Measurements from ENCODE around the gene RAPGEF2. TPM values are rescaled to one million over a fixed set of nuclear protein-coding genes. Genes with fewer than 3 reads are reported as not detected.

The RAPGEF2 gene
- total and polyA plus RNA-seq, 2 experiments from 2014 or later, result 10.2 to 63.1 TPM

DNA sequence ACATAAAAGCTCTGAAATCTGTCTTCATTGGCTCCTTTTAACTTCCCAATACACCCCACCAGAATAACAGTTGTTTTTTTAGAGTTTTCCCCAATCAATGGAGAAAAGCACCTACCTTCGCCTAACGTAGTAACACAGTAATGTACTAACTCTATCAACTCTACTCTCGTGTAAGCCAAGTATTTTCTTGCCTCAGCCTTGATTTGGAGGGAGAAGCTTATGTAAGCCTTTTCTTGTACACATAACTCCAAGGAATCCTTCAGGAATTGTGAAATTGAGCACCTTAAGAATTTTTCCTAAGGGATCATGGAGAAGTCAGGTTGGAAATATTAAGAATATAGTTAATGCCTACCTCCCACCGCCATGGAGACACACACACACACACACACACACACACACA lies 181.2 kb downstream of the RAPGEF2 start:
- Histone ChIP-seq H3K27me3 (ENCODE audit: insufficient read depth) (no peaks in the 10 kb centered on the region), H4K20me1 (replicated peaks; ENCODE audit: insufficient read depth) (no peaks in the 10 kb centered on the region), H3K4me1 (ENCODE audit: insufficient read depth) (peaks cover 17% of the 10 kb centered on the region), H3K27ac (ENCODE audit: low read depth) (peak overlapping the region; percentile 23; the same call in 1 of the 2 replicates), H3K79me2 (replicated peaks; ENCODE audit: insufficient read depth) (no peaks in the 10 kb centered on the region), H3K36me3 (ENCODE audit: insufficient read depth) (no peaks in the 10 kb centered on the region), H3K4me3 (no peak overlapping the region), H3K4me2 (0 out of 2 replicates have a peak overlapping the region, but pooled peaks have one; percentile 18), H3K9me2 (ENCODE audit: insufficient read depth) (no peaks in the 10 kb centered on the region; the same call in 1 of the 2 replicates), H2AFZ (no peak overlapping the region), H3F3A (replicated peaks; ENCODE audit: low read depth) (no peaks in the 10 kb centered on the region)
- peaks cover 29% of the 10 kb centered on the region for H3K4me1 Mint-ChIP-seq
- peaks cover 2% of the 10 kb centered on the region for H3K27me3 Mint-ChIP-seq (ENCODE audit: insufficient read depth, low read depth, poor library complexity)
- H3K9me3 Mint-ChIP-seq, result no peaks in the 10 kb centered on the region
- DNase-seq (ENCODE audit: low spot score) (peak; percentile 9), ATAC-seq (peak; percentile 22)
- peak overlapping the region; percentile 75 for H3K27ac Mint-ChIP-seq
- peak overlapping the region; percentile 49 for H3K4me3 Mint-ChIP-seq
- TF ChIP-seq ZNF114 (CRISPR knock-in tag; IDR thresholded peaks at IDR 0.05), result no peak
- TF ChIP-seq POLR2AphosphoS5 (IDR thresholded peaks at IDR 0.05; ENCODE audit: low read depth), result no peak
- TF ChIP-seq EZH2 (IDR thresholded peaks at IDR 0.05; ENCODE audit: low read depth, unreplicated experiment), result no peak
- TF ChIP-seq, protein P1, sequence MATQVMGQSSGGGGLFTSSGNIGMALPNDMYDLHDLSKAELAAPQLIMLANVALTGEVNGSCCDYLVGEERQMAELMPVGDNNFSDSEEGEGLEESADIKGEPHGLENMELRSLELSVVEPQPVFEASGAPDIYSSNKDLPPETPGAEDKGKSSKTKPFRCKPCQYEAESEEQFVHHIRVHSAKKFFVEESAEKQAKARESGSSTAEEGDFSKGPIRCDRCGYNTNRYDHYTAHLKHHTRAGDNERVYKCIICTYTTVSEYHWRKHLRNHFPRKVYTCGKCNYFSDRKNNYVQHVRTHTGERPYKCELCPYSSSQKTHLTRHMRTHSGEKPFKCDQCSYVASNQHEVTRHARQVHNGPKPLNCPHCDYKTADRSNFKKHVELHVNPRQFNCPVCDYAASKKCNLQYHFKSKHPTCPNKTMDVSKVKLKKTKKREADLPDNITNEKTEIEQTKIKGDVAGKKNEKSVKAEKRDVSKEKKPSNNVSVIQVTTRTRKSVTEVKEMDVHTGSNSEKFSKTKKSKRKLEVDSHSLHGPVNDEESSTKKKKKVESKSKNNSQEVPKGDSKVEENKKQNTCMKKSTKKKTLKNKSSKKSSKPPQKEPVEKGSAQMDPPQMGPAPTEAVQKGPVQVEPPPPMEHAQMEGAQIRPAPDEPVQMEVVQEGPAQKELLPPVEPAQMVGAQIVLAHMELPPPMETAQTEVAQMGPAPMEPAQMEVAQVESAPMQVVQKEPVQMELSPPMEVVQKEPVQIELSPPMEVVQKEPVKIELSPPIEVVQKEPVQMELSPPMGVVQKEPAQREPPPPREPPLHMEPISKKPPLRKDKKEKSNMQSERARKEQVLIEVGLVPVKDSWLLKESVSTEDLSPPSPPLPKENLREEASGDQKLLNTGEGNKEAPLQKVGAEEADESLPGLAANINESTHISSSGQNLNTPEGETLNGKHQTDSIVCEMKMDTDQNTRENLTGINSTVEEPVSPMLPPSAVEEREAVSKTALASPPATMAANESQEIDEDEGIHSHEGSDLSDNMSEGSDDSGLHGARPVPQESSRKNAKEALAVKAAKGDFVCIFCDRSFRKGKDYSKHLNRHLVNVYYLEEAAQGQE (IDR thresholded peaks at IDR 0.05; ENCODE audit: unreplicated experiment), result no peak
- TF ChIP-seq, protein P2, sequence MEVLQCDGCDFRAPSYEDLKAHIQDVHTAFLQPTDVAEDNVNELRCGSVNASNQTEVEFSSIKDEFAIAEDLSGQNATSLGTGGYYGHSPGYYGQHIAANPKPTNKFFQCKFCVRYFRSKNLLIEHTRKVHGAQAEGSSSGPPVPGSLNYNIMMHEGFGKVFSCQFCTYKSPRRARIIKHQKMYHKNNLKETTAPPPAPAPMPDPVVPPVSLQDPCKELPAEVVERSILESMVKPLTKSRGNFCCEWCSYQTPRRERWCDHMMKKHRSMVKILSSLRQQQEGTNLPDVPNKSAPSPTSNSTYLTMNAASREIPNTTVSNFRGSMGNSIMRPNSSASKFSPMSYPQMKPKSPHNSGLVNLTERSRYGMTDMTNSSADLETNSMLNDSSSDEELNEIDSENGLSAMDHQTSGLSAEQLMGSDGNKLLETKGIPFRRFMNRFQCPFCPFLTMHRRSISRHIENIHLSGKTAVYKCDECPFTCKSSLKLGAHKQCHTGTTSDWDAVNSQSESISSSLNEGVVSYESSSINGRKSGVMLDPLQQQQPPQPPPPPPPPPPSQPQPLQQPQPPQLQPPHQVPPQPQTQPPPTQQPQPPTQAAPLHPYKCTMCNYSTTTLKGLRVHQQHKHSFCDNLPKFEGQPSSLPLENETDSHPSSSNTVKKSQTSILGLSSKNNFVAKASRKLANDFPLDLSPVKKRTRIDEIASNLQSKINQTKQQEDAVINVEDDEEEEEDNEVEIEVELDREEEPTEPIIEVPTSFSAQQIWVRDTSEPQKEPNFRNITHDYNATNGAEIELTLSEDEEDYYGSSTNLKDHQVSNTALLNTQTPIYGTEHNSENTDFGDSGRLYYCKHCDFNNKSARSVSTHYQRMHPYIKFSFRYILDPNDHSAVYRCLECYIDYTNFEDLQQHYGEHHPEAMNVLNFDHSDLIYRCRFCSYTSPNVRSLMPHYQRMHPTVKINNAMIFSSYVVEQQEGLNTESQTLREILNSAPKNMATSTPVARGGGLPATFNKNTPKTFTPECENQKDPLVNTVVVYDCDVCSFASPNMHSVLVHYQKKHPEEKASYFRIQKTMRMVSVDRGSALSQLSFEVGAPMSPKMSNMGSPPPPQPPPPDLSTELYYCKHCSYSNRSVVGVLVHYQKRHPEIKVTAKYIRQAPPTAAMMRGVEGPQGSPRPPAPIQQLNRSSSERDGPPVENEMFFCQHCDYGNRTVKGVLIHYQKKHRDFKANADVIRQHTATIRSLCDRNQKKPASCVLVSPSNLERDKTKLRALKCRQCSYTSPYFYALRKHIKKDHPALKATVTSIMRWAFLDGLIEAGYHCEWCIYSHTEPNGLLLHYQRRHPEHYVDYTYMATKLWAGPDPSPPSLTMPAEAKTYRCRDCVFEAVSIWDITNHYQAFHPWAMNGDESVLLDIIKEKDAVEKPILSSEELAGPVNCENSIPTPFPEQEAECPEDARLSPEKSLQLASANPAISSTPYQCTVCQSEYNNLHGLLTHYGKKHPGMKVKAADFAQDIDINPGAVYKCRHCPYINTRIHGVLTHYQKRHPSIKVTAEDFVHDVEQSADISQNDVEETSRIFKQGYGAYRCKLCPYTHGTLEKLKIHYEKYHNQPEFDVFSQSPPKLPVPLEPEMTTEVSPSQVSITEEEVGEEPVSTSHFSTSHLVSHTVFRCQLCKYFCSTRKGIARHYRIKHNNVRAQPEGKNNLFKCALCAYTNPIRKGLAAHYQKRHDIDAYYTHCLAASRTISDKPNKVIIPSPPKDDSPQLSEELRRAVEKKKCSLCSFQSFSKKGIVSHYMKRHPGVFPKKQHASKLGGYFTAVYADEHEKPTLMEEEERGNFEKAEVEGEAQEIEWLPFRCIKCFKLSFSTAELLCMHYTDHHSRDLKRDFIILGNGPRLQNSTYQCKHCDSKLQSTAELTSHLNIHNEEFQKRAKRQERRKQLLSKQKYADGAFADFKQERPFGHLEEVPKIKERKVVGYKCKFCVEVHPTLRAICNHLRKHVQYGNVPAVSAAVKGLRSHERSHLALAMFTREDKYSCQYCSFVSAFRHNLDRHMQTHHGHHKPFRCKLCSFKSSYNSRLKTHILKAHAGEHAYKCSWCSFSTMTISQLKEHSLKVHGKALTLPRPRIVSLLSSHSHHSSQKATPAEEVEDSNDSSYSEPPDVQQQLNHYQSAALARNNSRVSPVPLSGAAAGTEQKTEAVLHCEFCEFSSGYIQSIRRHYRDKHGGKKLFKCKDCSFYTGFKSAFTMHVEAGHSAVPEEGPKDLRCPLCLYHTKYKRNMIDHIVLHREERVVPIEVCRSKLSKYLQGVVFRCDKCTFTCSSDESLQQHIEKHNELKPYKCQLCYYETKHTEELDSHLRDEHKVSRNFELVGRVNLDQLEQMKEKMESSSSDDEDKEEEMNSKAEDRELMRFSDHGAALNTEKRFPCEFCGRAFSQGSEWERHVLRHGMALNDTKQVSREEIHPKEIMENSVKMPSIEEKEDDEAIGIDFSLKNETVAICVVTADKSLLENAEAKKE (CRISPR knock-in tag; IDR thresholded peaks at IDR 0.05), result no peak
- TF ChIP-seq JUNB (IDR thresholded peaks at IDR 0.05; ENCODE audit: unreplicated experiment), result no peak
- TF ChIP-seq, protein P3, sequence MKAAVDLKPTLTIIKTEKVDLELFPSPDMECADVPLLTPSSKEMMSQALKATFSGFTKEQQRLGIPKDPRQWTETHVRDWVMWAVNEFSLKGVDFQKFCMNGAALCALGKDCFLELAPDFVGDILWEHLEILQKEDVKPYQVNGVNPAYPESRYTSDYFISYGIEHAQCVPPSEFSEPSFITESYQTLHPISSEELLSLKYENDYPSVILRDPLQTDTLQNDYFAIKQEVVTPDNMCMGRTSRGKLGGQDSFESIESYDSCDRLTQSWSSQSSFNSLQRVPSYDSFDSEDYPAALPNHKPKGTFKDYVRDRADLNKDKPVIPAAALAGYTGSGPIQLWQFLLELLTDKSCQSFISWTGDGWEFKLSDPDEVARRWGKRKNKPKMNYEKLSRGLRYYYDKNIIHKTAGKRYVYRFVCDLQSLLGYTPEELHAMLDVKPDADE (IDR thresholded peaks at IDR 0.05), result no peak
- TF ChIP-seq, protein P4, sequence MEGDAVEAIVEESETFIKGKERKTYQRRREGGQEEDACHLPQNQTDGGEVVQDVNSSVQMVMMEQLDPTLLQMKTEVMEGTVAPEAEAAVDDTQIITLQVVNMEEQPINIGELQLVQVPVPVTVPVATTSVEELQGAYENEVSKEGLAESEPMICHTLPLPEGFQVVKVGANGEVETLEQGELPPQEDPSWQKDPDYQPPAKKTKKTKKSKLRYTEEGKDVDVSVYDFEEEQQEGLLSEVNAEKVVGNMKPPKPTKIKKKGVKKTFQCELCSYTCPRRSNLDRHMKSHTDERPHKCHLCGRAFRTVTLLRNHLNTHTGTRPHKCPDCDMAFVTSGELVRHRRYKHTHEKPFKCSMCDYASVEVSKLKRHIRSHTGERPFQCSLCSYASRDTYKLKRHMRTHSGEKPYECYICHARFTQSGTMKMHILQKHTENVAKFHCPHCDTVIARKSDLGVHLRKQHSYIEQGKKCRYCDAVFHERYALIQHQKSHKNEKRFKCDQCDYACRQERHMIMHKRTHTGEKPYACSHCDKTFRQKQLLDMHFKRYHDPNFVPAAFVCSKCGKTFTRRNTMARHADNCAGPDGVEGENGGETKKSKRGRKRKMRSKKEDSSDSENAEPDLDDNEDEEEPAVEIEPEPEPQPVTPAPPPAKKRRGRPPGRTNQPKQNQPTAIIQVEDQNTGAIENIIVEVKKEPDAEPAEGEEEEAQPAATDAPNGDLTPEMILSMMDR (conservative IDR thresholded peaks at IDR 0.05; ENCODE audit: low read depth in 2 of 2), result no peak
- TF ChIP-seq CREB1 (CRISPR knock-in tag; IDR thresholded peaks at IDR 0.05; ENCODE audit: low read depth), result no peak
- no peak for TF ChIP-seq EZH2phosphoT487 (IDR thresholded peaks at IDR 0.05; ENCODE audit: unreplicated experiment)
- TF ChIP-seq NANOG (IDR thresholded peaks at IDR 0.05; ENCODE audit: borderline replicate concordance), result no peak
- no peak for TF ChIP-seq ZNF331 (CRISPR knock-in tag; IDR thresholded peaks at IDR 0.05; ENCODE audit: low read depth)
- no peak for TF ChIP-seq STAT1 (IDR thresholded peaks at IDR 0.05; ENCODE audit: unreplicated experiment)
- peaks cover 8% of the 10 kb centered on the region; the same call in 2 of the 3 replicates for H3K36me3 Mint-ChIP-seq (ENCODE audit: low read depth)
